Skeletal muscle tissue (tissue), 4 donors: ENCODE results near the gene MEG3. TPM values are rescaled to one million over a fixed set of nuclear protein-coding genes. Genes with fewer than 3 reads are reported as not detected.

Source experiments
- H3K27ac ChIP-seq: one replicate; pipeline ENCODE4 v1.7.0; 2013; ENCODE audit warnings: mild to moderate bottlenecking, low read depth, low read length, inconsistent platforms
- H3K27me3 ChIP-seq, 3 donors: one replicate each; pipeline ENCODE4 v1.7.0; 2013; ENCODE audit warnings: low read length in 3 of 3; ENCODE audit not compliant: control insufficient read depth in 3 of 3, insufficient read depth in 3 of 3
- H3K36me3 ChIP-seq, 3 donors: one replicate each; pipeline ENCODE4 v1.7.0; 2013; ENCODE audit warnings: low read length in 3 of 3; ENCODE audit not compliant: control insufficient read depth in 3 of 3, insufficient read depth in 3 of 3
- H3K4me1 ChIP-seq, 3 donors: one replicate each; pipeline ENCODE4 v1.7.0; 2013; ENCODE audit warnings: low read length in 3 of 3, mild to moderate bottlenecking in 3 of 3; ENCODE audit not compliant: control insufficient read depth in 3 of 3, insufficient read depth in 3 of 3
- H3K4me3 ChIP-seq, 3 donors: one replicate each; pipeline ENCODE4 v1.7.0; 2013; ENCODE audit warnings: low read length in 3 of 3
- H3K9ac ChIP-seq, 3 donors: one replicate each; pipeline ENCODE4 v1.7.0; 2013; ENCODE audit warnings: low read length in 3 of 3, mild to moderate bottlenecking in 3 of 3, moderate library complexity in 2 of 3, low read depth in 1 of 3
- H3K9me3 ChIP-seq, 3 donors: one replicate each; pipeline ENCODE4 v1.7.0; 2013; ENCODE audit warnings: low read length in 3 of 3; ENCODE audit not compliant: control insufficient read depth in 3 of 3
- total RNA-seq: library from RNA; depleted of rRNA; stranded (reverse); fragments of >200 nt; gene quantifications from one replicate; pipeline ENCODE4 v1.2.3, GENCODE V29; 2014
- donor health status: Osteomylitis.

The MEG3 gene
- total RNA-seq, 1 donor from 2014 or later, result 587 TPM

DNA sequence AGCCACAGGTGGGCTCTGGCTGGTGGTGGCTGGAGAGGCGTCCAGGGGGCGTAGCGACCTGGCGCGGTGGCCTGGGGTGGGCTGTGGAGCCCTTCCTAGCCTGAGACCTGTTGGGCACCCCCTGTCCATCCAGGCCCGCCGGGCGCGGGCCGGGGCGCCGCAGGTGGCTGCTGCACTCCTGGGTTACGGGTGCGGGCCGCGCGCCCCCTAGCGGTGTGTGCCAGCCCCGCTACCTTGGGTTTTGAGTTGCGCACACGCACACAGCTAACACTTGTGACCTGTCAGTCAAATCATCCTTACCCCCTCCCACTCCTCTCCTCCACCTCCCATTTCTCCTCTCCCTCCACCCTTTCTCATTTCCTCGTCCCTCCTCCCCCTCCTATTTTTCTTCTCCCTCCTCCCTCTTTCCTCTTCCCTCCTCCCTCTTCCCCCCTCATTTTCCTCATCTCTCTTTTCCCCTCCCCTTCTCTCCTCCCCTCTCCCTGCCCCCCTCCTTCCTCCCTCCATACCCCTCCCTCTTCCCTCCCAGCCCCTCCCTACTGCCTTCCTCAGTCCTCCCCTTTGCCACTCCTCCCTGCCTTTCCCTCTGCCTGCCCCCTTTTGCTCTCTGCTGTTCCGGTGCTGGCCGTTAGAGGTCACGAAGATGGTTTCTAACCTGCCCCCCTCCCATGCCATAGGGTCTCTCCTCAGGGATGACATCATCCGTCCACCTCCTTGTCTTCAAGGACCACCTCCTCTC, 2.3 kb downstream of the MEG3 start:
- Histone ChIP-seq H3K9me3 (no peaks in the 10 kb centered on the region), H3K27ac (no peak overlapping the region), H3K4me1 (no peaks in the 10 kb centered on the region), H3K27me3 (peaks cover 26 to 42% (median 34%) of the 10 kb centered on the region in 3 donors), H3K36me3 (no peaks in the 10 kb centered on the region), H3K4me3 (peak overlapping the region in 1 of 3 donors; percentile 30), H3K9ac (no peak overlapping the region)

DNA sequence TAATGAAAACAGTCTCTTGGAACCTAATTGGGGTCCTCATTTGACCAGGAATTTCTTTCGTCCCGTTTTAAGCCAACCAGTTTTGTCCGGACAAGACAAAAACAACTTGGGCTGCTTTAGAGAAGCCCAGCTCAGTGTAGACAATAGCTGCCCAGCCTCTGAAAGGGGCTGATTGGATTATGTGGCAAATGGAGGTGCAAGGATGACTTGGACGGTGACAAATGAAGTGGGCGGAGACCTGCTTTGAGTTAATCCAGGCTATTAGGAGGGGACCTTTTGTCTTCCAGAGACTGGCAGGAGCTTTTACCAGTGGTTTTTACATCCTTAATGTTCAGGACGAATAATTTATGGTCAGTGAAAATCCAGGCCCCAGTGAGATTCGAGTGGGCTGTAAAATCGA, 4.8 kb downstream of the MEG3 start:
- no peak overlapping the region for H3K27ac ChIP-seq
- no peak overlapping the region for H3K9ac ChIP-seq
- H3K9me3 ChIP-seq, result no peaks in the 10 kb centered on the region
- no peaks in the 10 kb centered on the region for H3K36me3 ChIP-seq
- H3K4me1 ChIP-seq, result no peaks in the 10 kb centered on the region
- peaks cover 22 to 32% (median 24%) of the 10 kb centered on the region in 3 donors for H3K27me3 ChIP-seq
- H3K4me3 ChIP-seq, result no peak overlapping the region

DNA sequence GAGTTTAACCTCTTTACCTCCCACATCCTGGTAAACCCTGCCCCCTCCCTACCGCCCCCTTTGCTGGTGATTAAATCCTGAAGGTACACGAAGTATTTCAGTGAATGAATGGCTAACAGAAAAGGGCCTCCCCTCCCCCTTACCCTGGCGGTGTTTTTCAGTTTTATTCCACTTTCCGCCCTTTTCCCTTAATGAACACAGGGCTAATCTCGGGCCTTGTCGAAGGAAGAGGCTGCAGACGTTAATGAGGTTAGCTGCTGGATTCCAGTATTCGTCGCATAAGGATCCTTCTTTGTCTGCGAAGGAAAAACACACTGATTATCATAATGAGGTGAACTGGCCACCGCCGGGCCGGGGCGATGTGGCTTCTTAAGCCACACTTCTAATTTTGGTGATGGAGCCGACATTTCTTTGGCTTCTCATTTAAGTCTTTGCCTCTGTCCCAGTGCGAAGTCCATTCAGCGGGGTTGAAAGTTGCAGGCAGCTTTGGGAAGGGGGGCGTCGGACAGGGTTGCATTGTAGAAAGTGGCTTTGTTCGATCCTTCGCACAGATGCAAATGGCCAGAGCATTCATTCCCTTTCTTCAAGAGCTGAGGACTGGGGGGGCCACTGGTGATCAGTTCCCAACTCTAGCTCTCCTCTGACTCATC, 6.5 kb downstream of the MEG3 start:
- no peaks in the 10 kb centered on the region for H3K4me1 ChIP-seq
- H3K27ac ChIP-seq, result no peak overlapping the region
- no peaks in the 10 kb centered on the region for H3K36me3 ChIP-seq

DNA sequence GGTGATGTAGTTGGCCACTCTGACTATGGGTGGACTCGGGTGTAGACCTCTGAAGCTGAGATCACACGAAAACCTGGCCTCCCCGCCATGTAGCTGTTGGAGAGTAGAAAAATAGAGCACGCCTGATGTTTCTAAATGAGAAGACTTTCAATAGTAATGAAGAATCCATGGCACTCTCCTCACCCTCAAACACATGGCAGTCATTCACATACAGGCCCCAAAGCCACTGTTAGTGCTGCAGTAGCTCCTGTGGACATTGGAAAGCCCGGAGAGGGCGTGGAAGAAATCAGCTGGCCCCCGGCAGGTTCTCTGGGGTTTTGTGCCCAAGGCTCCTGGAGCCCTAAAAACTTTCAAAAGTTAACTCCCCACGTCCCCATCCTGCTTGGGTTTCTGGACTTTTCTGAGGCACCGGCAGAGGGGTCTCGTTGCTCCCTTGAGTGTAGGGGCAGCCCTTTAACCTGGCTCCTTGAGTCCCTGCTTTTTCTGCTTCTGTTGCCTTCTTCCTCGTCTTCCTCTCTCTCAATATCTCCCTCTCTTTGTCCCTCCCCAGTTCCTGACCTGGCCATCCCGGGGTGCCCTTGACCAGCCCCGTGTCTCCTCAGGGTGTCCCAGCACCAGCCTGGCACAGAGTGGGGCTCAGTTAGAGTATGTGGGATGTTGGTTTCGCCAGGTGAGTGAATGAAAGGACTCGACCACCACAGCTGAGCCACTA, 8.3 kb downstream of the MEG3 start:
- no peak overlapping the region for H3K27ac ChIP-seq
- H3K9ac ChIP-seq, result no peak overlapping the region
- peaks cover 0 to 14% (median 8%) of the 10 kb centered on the region in 3 donors for H3K27me3 ChIP-seq
- no peaks in the 10 kb centered on the region for H3K36me3 ChIP-seq
- H3K4me1 ChIP-seq, result no peaks in the 10 kb centered on the region
- H3K4me3 ChIP-seq, result no peak overlapping the region
- H3K9me3 ChIP-seq, result no peaks in the 10 kb centered on the region

More for the DNA sequence above, 6.5 kb downstream of the MEG3 start:
- Histone ChIP-seq H3K27me3 (peaks cover 10 to 22% (median 15%) of the 10 kb centered on the region in 3 donors), H3K9me3 (no peaks in the 10 kb centered on the region), H3K4me3 (no peak overlapping the region), H3K9ac (no peak overlapping the region)

DNA sequence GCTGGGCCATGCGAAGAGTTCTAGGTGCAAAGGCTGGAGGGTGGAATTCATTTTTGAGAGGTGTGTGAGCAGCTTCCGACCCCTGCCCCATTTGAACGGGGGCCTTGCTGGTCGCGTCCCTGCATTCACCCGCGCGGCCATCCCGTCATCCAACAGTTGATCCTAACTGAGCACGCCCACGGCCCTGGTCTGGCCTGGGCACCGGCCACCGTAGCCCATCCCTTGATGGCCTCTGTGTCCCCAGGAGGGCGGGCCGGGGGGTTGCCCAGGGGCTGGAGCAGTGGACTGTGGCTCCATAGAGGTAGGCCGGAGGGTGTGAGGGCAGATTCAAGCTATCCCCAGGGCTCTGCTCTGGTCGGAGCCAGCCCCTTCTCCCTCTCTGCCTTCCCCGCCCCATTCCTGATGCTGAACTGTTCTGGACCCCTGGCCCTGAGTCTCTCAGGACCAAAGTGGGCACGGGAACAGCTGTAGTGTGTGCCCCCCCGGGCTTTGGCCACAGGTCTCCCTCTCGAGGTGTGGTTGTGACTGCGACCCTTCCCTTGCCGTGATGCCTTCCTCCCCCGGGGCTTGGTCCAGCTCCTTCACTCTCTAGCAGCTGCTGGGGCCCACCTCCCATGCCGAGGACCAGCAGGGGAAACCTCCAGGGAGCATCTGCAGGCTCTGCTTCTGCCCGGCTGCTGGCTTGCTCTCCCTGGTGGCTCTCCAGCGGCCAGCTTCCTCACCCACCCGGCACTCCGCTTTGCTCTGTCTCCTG, 9.1 kb downstream of the MEG3 start:
- no peaks in the 10 kb centered on the region for H3K9me3 ChIP-seq
- H3K27ac ChIP-seq, result no peak overlapping the region
- no peak overlapping the region for H3K9ac ChIP-seq
- H3K4me1 ChIP-seq, result no peaks in the 10 kb centered on the region
- H3K4me3 ChIP-seq, result no peak overlapping the region
- H3K36me3 ChIP-seq, result no peaks in the 10 kb centered on the region
- peaks cover 0 to 12% (median 6%) of the 10 kb centered on the region in 3 donors for H3K27me3 ChIP-seq

DNA sequence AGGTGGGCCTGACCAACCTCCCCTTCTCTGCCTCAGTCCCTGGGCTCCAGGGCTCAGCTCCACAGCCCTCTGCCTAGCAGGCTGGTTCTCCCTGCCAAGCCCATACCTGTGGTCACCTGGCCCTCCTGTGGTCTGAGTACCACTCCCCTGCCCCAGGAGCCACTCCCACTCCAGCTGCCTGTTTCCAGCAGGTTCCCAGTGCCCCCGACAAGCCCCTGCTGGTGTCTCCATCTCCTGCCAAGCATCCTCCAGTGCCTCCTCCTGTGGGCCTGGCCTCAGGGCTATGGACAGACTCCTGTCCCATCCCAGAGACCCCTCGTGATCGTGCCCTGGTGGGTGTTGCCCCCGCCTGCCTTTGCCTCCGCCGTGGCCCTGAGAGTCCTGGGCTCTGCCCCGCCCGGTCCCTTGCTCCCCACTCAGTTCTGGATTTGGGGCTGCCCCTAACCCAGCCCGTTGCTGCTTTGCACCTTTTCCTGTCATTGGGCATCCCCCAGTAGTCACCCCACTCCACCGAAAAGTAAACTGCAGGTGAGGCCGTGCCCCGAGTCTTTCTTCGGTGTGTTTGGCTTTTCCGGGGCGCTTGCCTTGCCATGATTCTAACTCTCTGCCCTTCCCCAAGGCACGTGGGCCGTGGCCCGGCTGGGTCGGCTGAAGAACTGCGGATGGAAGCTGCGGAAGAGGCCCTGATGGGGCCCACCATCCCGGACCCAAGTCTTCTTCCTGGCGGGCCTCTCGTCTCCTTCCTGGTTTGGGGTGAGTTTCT, 9.8 kb downstream of the MEG3 start:
- H3K27me3 ChIP-seq, result peaks cover 0 to 12% (median 6%) of the 10 kb centered on the region in 3 donors
- H3K36me3 ChIP-seq, result no peaks in the 10 kb centered on the region
- no peak overlapping the region for H3K9ac ChIP-seq
- no peak overlapping the region for H3K27ac ChIP-seq
- no peaks in the 10 kb centered on the region for H3K9me3 ChIP-seq
- H3K4me3 ChIP-seq, result no peak overlapping the region
- H3K4me1 ChIP-seq, result no peaks in the 10 kb centered on the region

DNA sequence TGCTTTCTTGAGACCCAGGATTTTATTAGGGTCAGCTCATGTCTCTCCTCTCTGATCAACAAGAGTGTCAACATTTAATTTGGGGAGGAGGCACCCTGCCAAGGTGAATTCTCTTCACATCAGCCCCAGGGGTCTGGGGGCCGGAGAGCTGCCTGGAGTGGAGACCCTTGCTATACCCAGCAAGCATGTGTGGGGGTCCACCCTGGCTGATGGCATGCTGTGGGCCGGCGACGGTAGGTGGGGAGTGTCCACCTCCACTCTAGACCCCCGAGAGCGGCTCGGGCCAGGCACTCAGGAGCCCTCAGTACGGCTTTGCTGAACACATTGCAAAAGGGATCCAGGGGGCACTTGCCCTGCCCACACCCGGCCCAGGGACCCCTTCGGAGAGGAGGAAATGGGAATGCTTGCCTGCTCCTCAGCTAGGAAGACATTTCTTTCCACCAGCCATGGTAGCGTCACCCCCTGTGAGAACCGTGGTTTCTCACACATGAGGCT, 10.4 kb downstream of the MEG3 start:
- Histone ChIP-seq H3K27me3 (peaks cover 0 to 12% (median 6%) of the 10 kb centered on the region in 3 donors), H3K9ac (no peak overlapping the region), H3K4me1 (no peaks in the 10 kb centered on the region), H3K9me3 (no peaks in the 10 kb centered on the region), H3K27ac (no peak overlapping the region), H3K4me3 (no peak overlapping the region), H3K36me3 (no peaks in the 10 kb centered on the region)

DNA sequence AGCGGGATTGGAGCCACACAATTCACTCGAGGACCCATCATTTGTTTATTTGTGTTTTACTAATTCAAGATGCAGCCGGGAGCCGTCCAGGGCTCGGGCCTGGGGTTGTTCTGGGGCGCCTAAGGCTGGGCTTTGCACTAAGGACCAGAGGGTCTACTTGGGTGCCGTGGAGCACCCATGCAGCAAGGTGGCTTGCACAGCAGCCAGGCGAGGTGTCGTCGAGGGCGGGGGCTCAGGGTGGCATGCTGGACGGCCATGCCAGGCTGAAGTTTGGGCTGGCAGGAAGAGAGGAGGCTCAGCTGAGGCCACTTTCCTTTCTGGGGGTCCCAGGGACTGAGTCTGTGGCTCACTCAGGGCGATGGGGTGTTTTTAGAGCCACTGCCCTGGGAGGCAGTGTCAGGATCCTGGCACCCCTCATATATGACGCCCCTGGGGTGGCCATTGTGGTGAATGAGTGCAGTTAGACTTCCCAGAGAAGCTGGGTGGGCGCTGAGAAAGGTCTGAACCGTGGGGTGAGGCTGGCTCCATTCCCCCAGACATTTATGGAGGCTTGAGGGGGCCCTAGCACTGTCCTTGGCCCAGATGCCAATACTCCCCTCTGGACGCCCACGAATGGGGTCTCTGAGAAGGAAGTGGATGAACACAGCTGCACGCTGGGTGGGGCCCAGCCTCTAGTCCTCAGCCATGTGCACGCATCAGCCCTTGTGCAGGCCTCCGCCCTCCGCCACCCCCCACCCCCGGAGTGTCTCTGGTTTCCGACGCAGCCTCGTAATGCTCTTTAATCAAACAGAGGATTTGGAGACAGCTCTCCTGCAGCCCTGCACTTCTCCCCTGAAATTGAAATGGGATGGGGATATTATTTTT, 11.3 kb downstream of the MEG3 start:
- Histone ChIP-seq H3K9me3 (no peaks in the 10 kb centered on the region), H3K27ac (no peak overlapping the region), H3K4me1 (no peaks in the 10 kb centered on the region), H3K36me3 (no peaks in the 10 kb centered on the region), H3K9ac (no peak overlapping the region), H3K27me3 (peaks cover 0 to 15% (median 6%) of the 10 kb centered on the region in 3 donors), H3K4me3 (no peak overlapping the region)
